ENCODE results near the gene KAT7. TPM values are rescaled to one million over a fixed set of nuclear protein-coding genes. Genes with fewer than 3 reads are reported as not detected.

Gene KAT7
- total and polyA plus RNA-seq, 9 donors = 25.0 to 31.8 (median 26.7) TPM

- H3K4me1 ChIP-seq (ENCODE audit: control insufficient read depth, insufficient read depth, low read length) = peaks cover 15% of the 10 kb centered on the region
- no peaks in the 10 kb centered on the region for H3K9me3 ChIP-seq (replicated peaks; ENCODE audit: control insufficient read depth, low read depth, low read length)
- peaks cover 29% of the 10 kb centered on the region for H3K27me3 ChIP-seq (ENCODE audit: control insufficient read depth, insufficient read depth, low read length)
- no peak overlapping the region for H3K27ac ChIP-seq (ENCODE audit: low read length)
- no CpG with 5 or more reads among the region's 1 CpG for WGBS (ENCODE audit: insufficient coverage)
- H3K36me3 ChIP-seq (ENCODE audit: control insufficient read depth, insufficient read depth, low read length) = no peaks in the 10 kb centered on the region
- no peak overlapping the region for H3K4me3 ChIP-seq (ENCODE audit: low read length)
- no peak for DNase-seq
These were observed 77.5 kb downstream of the KAT7 start for GRCh38 chr17:49866019-49866380.

GRCh38 chr17:49866882-49867413 lies 78.5 kb downstream of the KAT7 start:
- H3K27ac ChIP-seq (ENCODE audit: low read length) = no peak overlapping the region
- WGBS (ENCODE audit: insufficient coverage) = 60% methylated on average over 2 of the region's 3 CpGs
- peaks cover 13% of the 10 kb centered on the region for H3K4me1 ChIP-seq (ENCODE audit: control insufficient read depth, insufficient read depth, low read length)
- H3K4me3 ChIP-seq (ENCODE audit: low read length) = no peak overlapping the region
- peaks cover 22% of the 10 kb centered on the region for H3K27me3 ChIP-seq (ENCODE audit: control insufficient read depth, insufficient read depth, low read length)
- DNase-seq = no peak
- H3K9me3 ChIP-seq (replicated peaks; ENCODE audit: control insufficient read depth, low read depth, low read length) = no peaks in the 10 kb centered on the region
- H3K36me3 ChIP-seq (ENCODE audit: control insufficient read depth, insufficient read depth, low read length) = no peaks in the 10 kb centered on the region

- Histone ChIP-seq H3K36me3 (ENCODE audit: control insufficient read depth, insufficient read depth, low read length) (no peaks in the 10 kb centered on the region), H3K4me1 (ENCODE audit: control insufficient read depth, insufficient read depth, low read length) (peaks cover 2% of the 10 kb centered on the region), H3K4me3 (ENCODE audit: low read length) (no peak overlapping the region), H3K27ac (ENCODE audit: low read length) (no peak overlapping the region), H3K9me3 (replicated peaks; ENCODE audit: control insufficient read depth, low read depth, low read length) (no peaks in the 10 kb centered on the region), H3K27me3 (ENCODE audit: control insufficient read depth, insufficient read depth, low read length) (peaks cover 20% of the 10 kb centered on the region)
- no CpG with 5 or more reads among the region's 1 CpG for WGBS (ENCODE audit: insufficient coverage)
- no peak for DNase-seq
These were observed 80.5 kb downstream of the KAT7 start for GRCh38 chr17:49869038-49869374.

DNA sequence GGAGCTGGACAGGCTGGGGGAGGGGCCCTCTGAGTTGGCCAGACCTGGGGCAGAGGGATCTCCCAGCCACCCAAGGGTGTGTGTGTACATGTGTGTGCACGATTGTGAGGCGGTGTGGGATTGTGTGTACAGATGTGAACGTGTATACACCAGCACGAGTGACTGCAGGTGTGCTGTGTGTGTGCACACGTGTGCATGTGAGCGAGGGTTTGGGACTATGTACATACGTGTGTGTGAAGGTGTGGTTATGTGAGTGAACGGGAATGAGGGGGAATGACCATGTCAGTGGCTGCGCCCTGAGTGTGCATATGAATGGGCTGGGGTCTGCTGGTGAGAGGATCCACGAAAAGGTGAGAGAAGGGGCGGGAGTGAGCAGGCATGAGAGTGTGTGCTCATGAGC lies 81.8 kb downstream of the KAT7 start:
- peaks cover 32% of the 10 kb centered on the region for H3K27me3 ChIP-seq (ENCODE audit: control insufficient read depth, insufficient read depth, low read length)
- no peaks in the 10 kb centered on the region for H3K36me3 ChIP-seq (ENCODE audit: control insufficient read depth, insufficient read depth, low read length)
- peaks cover 2% of the 10 kb centered on the region for H3K4me1 ChIP-seq (ENCODE audit: control insufficient read depth, insufficient read depth, low read length)
- H3K9me3 ChIP-seq (replicated peaks; ENCODE audit: control insufficient read depth, low read depth, low read length) = no peaks in the 10 kb centered on the region
- H3K4me3 ChIP-seq (ENCODE audit: low read length) = no peak overlapping the region
- 87% methylated on average over 10 of the region's 11 CpGs for WGBS (ENCODE audit: insufficient coverage)
- no peak overlapping the region for H3K27ac ChIP-seq (ENCODE audit: low read length)
- no peak for DNase-seq

- WGBS (ENCODE audit: insufficient coverage) = 100% methylated on average over 3 of the region's 7 CpGs
- DNase-seq = no peak
- Histone ChIP-seq H3K27ac (ENCODE audit: low read length) (no peak overlapping the region), H3K4me1 (ENCODE audit: control insufficient read depth, insufficient read depth, low read length) (peaks cover 2% of the 10 kb centered on the region), H3K4me3 (ENCODE audit: low read length) (no peak overlapping the region), H3K9me3 (replicated peaks; ENCODE audit: control insufficient read depth, low read depth, low read length) (no peaks in the 10 kb centered on the region), H3K27me3 (ENCODE audit: control insufficient read depth, insufficient read depth, low read length) (peaks cover 35% of the 10 kb centered on the region), H3K36me3 (ENCODE audit: control insufficient read depth, insufficient read depth, low read length) (no peaks in the 10 kb centered on the region)
These were observed 82.7 kb downstream of the KAT7 start for GRCh38 chr17:49871211-49871610.

- no peak for DNase-seq
- Histone ChIP-seq H3K9me3 (replicated peaks; ENCODE audit: control insufficient read depth, low read depth, low read length) (no peaks in the 10 kb centered on the region), H3K36me3 (ENCODE audit: control insufficient read depth, insufficient read depth, low read length) (no peaks in the 10 kb centered on the region), H3K4me3 (ENCODE audit: low read length) (no peak overlapping the region), H3K27me3 (ENCODE audit: control insufficient read depth, insufficient read depth, low read length) (peaks cover 44% of the 10 kb centered on the region), H3K27ac (ENCODE audit: low read length) (no peak overlapping the region), H3K4me1 (ENCODE audit: control insufficient read depth, insufficient read depth, low read length) (peaks cover 2% of the 10 kb centered on the region)
- WGBS (ENCODE audit: insufficient coverage) = 28% methylated on average over 2 of the region's 6 CpGs
These were observed 84.4 kb downstream of the KAT7 start for GRCh38 chr17:49872754-49873377.

DNA sequence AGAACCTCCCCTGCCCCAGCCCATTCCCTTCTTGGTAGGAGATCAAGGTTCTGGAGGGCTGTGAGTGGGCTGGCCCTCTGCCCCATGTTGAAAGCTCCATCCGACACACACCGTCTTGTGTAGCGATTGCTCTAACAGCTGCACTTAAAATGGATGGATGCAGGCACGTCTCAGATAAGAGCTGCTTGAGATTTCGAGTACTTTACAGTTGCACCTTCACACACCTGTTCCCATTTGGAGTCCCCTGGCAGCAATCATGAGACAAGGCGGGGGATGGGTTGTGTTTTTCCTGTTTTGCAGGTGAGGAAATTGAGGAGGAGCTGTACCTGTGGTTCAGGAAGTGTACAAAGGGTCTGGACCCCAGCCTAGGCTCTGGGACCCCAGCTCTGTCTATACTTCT lies 85.0 kb downstream of the KAT7 start:
- Histone ChIP-seq H3K9me3 (replicated peaks; ENCODE audit: control insufficient read depth, low read depth, low read length) (no peaks in the 10 kb centered on the region), H3K27me3 (ENCODE audit: control insufficient read depth, insufficient read depth, low read length) (peaks cover 42% of the 10 kb centered on the region), H3K4me3 (ENCODE audit: low read length) (no peak overlapping the region), H3K4me1 (ENCODE audit: control insufficient read depth, insufficient read depth, low read length) (peaks cover 2% of the 10 kb centered on the region), H3K27ac (ENCODE audit: low read length) (no peak overlapping the region), H3K36me3 (ENCODE audit: control insufficient read depth, insufficient read depth, low read length) (no peaks in the 10 kb centered on the region)
- 34% methylated on average over 3 of the region's 6 CpGs for WGBS (ENCODE audit: insufficient coverage)
- DNase-seq = no peak

DNA sequence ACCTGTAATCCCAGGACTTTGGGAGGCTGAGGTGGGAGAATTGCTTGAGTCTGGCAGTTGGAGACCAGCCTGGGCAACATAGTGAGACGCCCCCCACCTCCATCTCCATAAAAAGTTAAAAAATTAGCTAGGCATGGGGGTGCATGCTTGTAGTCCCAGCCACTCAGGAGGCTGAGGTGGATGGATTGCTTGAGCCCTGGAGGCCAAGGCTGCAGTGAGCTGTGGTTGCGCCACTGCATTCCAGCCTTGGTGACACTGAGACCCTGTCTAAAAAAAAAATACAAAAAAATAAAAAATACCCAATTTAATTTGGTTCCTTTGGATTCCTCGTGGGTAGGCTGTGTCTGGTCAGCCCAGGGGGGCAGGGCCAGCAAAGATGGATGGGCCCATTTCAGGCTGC lies 85.4 kb downstream of the KAT7 start:
- peaks cover 2% of the 10 kb centered on the region for H3K4me1 ChIP-seq (ENCODE audit: control insufficient read depth, insufficient read depth, low read length)
- no peak for DNase-seq
- H3K9me3 ChIP-seq (replicated peaks; ENCODE audit: control insufficient read depth, low read depth, low read length) = no peaks in the 10 kb centered on the region
- 20% methylated on average over 1 of the region's 3 CpGs for WGBS (ENCODE audit: insufficient coverage)
- H3K27ac ChIP-seq (ENCODE audit: low read length) = no peak overlapping the region
- H3K4me3 ChIP-seq (ENCODE audit: low read length) = no peak overlapping the region
- H3K27me3 ChIP-seq (ENCODE audit: control insufficient read depth, insufficient read depth, low read length) = peaks cover 43% of the 10 kb centered on the region
- no peaks in the 10 kb centered on the region for H3K36me3 ChIP-seq (ENCODE audit: control insufficient read depth, insufficient read depth, low read length)

DNA sequence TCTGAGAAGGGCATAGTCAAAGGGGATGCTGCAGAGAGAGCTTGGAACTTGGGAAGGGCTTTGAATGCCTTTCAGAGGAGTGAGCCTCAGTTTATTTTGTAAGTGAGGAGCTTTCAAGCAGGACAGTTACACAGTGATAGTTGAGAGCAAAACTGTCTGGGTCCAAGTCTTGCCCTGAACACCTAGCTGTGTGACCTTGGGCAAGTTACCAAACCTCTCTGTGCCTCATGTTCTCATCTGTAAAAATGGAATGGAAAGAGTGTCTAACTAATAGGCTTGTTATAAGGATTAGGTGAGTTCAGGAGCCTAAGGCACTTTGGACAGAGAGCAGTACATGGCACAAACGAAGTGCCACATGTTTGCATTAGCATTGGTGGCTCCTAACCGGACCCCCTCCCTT lies 86.4 kb downstream of the KAT7 start:
- no peak overlapping the region for H3K4me3 ChIP-seq (ENCODE audit: low read length)
- no peak for DNase-seq
- peaks cover 49% of the 10 kb centered on the region for H3K27me3 ChIP-seq (ENCODE audit: control insufficient read depth, insufficient read depth, low read length)
- WGBS (ENCODE audit: insufficient coverage) = no CpG with 5 or more reads among the region's 2 CpGs
- H3K4me1 ChIP-seq (ENCODE audit: control insufficient read depth, insufficient read depth, low read length) = peaks cover 2% of the 10 kb centered on the region
- H3K27ac ChIP-seq (ENCODE audit: low read length) = no peak overlapping the region
- no peaks in the 10 kb centered on the region for H3K9me3 ChIP-seq (replicated peaks; ENCODE audit: control insufficient read depth, low read depth, low read length)
- no peaks in the 10 kb centered on the region for H3K36me3 ChIP-seq (ENCODE audit: control insufficient read depth, insufficient read depth, low read length)

DNA sequence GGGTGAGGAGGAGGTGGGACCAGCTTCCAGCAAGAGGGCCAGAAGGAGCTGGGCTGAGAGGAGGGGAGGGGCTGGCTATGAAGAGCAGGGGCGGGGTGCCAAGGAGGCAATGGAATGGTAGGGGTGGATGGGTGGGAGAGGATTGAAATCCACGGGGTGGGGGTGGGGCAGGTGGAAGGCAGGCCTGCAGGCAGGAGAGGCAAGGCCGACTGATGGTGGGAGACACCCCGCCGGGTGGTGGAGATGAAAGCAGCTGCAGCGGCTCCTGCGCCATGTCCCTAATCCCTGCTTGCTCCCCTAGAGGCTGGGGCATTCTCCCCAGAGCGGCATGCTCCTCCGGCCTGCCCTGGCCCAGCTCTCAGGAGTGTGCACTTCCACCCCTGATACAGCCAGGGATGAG lies 87.2 kb downstream of the KAT7 start:
- no peaks in the 10 kb centered on the region for H3K36me3 ChIP-seq (ENCODE audit: control insufficient read depth, insufficient read depth, low read length)
- no peak for DNase-seq
- WGBS (ENCODE audit: insufficient coverage) = 17% methylated on average over 9 of the region's 9 CpGs
- peaks cover 7% of the 10 kb centered on the region for H3K4me1 ChIP-seq (ENCODE audit: control insufficient read depth, insufficient read depth, low read length)
- H3K27ac ChIP-seq (ENCODE audit: low read length) = no peak overlapping the region
- no peak overlapping the region for H3K4me3 ChIP-seq (ENCODE audit: low read length)
- H3K27me3 ChIP-seq (ENCODE audit: control insufficient read depth, insufficient read depth, low read length) = peaks cover 56% of the 10 kb centered on the region
- no peaks in the 10 kb centered on the region for H3K9me3 ChIP-seq (replicated peaks; ENCODE audit: control insufficient read depth, low read depth, low read length)
